HL-60 (cell line): Measurements from ENCODE around the gene DNAI2.

Experiments used
- CTCF ChIP-seq: IDR thresholded peaks from one replicate; pipeline ENCODE4 v1.5.1; 2011; ENCODE audit warnings: low read length, control low read depth, inconsistent platforms; ENCODE audit not compliant: insufficient read depth
- POLR2AphosphoS5 ChIP-seq: IDR thresholded peaks from 2 replicates; pipeline ENCODE4 v1.6.1; 2012; ENCODE audit warnings: low read depth
- TF ChIP-seq, protein P1 (sequence below): IDR thresholded peaks from 2 replicates; pipeline ENCODE4 v1.6.1; 2012; ENCODE audit warnings: low read depth; ENCODE audit not compliant: insufficient replicate concordance

DNA sequence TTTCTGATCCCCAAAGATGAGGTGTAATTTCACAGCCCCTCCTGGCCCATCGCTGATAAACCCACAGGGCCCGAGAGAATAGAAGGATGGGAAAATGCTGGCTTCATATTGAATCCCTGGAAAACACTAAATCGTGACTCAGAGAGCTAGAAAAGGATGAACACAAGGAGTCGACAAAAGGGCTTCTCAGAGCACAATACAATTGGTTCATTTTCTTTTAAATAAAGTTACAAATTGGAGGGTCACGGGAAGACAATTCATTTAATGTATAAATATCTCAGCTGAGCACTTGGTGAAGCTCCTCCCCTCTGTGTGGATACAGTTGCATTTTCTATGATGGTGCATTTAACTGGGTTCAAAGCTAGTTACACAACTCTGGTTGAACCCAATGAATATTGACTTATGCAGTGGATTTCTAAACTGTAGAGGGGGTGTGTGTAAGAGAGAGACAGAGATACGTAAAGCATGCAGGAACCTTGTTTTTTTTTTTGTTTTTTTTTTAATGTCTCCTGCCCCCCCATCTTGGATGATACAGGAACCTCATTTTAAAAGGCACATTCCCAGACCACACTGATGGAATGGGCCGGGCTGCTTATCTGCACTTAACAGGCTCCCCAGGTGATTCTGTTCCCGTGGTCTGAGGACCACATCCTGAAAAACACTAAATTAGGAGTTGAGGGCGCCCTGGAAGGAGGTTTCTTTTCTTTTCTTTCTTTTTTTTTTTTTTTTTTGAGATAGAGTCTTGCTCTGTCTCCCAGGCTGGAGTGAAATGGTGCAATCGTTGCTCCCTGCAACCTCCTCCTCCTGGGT lies 46.6 kb upstream of the DNAI2 start:
- TF ChIP-seq CTCF (no peak), POLR2AphosphoS5 (no peak)
- TF ChIP-seq, protein P1, sequence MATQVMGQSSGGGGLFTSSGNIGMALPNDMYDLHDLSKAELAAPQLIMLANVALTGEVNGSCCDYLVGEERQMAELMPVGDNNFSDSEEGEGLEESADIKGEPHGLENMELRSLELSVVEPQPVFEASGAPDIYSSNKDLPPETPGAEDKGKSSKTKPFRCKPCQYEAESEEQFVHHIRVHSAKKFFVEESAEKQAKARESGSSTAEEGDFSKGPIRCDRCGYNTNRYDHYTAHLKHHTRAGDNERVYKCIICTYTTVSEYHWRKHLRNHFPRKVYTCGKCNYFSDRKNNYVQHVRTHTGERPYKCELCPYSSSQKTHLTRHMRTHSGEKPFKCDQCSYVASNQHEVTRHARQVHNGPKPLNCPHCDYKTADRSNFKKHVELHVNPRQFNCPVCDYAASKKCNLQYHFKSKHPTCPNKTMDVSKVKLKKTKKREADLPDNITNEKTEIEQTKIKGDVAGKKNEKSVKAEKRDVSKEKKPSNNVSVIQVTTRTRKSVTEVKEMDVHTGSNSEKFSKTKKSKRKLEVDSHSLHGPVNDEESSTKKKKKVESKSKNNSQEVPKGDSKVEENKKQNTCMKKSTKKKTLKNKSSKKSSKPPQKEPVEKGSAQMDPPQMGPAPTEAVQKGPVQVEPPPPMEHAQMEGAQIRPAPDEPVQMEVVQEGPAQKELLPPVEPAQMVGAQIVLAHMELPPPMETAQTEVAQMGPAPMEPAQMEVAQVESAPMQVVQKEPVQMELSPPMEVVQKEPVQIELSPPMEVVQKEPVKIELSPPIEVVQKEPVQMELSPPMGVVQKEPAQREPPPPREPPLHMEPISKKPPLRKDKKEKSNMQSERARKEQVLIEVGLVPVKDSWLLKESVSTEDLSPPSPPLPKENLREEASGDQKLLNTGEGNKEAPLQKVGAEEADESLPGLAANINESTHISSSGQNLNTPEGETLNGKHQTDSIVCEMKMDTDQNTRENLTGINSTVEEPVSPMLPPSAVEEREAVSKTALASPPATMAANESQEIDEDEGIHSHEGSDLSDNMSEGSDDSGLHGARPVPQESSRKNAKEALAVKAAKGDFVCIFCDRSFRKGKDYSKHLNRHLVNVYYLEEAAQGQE, result no peak
